Head of caudate nucleus (tissue), 42 donors: ENCODE measurements around the gene GRIK2.

ENCODE experiments used
- DNase-seq, 42 donors: peaks; one replicate each; pipeline versions ENCODE4 v3.0.0 to v3.0.0-alpha.2; 2020 to 2021; ENCODE audit warnings: mixed read lengths in 7 of 42
- intact Hi-C: fragments of 100-400 bp; cut with DNase I; formaldehyde crosslinking; loops from one replicate; pipeline ENCODE4 v1.15.0; 2022

GRIK2 gene

DNA sequence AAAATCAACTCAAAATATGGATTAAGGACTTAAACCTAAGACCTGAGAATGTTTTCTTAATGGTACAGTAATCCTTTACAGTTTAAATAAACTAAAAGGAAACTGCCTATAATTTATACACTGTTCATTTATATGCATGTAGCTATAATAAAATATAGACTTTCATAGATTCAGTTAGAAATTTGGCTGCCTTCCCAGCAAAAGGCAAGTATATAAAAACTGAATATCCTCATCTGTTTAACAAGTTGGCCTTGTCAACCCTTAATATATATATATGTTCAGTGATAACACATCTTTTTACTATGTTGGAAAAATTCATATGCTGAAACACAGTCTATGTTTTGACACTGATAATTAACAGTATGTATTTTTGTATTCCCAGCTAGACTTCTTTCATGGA is 123.1 kb downstream of the GRIK2 start:
- intact Hi-C loops, result no loop called here
- DNase-seq, result no peak

GRCh38 chr6:101517632-101518031 is 124.1 kb downstream of the GRIK2 start:
- intact Hi-C loops, result no loop called here
- no peak for DNase-seq

- no peak for DNase-seq
- intact Hi-C loops, result no loop called here
These were observed 128.7 kb downstream of the GRIK2 start for GRCh38 chr6:101522254-101522653.

DNA sequence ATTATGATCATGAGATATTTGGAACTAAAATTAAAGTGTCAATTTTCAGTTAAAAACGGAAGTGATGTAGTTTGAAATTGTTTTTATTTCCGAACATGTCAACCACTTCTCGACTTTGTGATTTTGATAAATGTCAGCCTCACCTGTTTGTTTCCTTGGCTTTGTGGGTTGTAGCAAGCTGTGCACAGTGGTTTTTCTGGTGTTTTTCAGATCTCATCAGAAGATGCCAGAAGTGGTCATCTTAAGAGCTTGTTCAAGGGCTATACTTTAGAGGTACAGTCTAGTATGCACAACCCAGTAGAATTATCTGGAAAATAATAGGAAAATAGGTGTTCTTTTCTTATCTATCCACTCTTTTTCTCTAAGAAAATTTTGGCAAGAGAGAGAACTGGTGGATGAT is 134.0 kb downstream of the GRIK2 start:
- no peak for DNase-seq
- intact Hi-C loops, result no loop called here

DNA sequence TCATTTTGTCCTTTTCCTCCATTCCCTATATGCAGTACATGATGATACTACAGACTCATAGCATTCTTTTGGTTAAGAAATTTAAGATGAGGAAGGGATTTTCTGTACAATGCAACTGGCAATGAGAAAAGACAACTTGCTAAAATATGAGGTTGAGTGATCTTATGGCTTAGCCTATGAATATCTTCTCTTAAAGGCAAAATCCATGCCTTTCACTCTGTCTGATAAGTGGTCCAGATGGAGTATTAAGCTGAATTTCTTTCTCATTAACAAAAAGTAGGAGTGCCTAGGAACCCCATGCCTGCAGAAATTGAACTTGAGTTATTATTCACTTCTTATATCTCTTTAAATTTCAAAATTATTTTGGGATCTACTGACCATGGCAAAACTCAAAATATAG is 135.3 kb downstream of the GRIK2 start:
- intact Hi-C loops, result no loop called here
- no peak for DNase-seq

- intact Hi-C loops, result no loop called here
- DNase-seq, result no peak
These were observed 138.0 kb downstream of the GRIK2 start for GRCh38 chr6:101531538-101531937.

GRCh38 chr6:101534386-101534785 is 140.9 kb downstream of the GRIK2 start:
- intact Hi-C loops, result no loop called here
- DNase-seq, result no peak

GRCh38 chr6:101534821-101535220 is 141.3 kb downstream of the GRIK2 start:
- intact Hi-C loops, result no loop called here
- no peak for DNase-seq

GRCh38 chr6:101537753-101538316 is 144.3 kb downstream of the GRIK2 start:
- DNase-seq, result no peak

GRCh38 chr6:101539510-101540245 is 146.2 kb downstream of the GRIK2 start:
- intact Hi-C loops, result no loop called here
- no peak for DNase-seq

More at GRCh38 chr6:101537753-101538316, 144.3 kb downstream of the GRIK2 start:
- intact Hi-C loops, result no loop called here

GRCh38 chr6:101541894-101542293 is 148.4 kb downstream of the GRIK2 start:
- intact Hi-C loops, result no loop called here
- DNase-seq, result no peak

- DNase-seq, result no peak
- intact Hi-C loops, result no loop called here
These were observed 150.3 kb downstream of the GRIK2 start for GRCh38 chr6:101543796-101544195.

DNA sequence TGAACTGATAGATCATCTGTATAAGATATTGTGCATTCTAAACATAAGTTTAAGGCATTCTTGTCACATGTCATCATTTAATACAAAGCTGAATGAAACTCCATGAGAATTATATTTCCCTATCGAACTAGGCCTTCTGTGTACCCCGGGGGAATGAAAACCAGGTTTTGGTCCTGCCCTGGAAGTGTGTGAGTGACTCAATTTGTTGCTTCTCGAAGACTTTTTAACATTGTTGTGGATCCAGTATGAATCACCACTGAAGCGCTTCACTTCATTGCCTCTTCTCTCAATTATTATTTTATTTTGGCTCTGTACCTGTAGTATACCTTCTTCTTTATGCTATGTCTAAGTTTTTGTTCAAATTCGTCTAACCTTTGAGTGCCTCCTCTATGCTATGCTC is 150.8 kb downstream of the GRIK2 start:
- intact Hi-C loops, result no loop called here
- DNase-seq, result no peak

DNA sequence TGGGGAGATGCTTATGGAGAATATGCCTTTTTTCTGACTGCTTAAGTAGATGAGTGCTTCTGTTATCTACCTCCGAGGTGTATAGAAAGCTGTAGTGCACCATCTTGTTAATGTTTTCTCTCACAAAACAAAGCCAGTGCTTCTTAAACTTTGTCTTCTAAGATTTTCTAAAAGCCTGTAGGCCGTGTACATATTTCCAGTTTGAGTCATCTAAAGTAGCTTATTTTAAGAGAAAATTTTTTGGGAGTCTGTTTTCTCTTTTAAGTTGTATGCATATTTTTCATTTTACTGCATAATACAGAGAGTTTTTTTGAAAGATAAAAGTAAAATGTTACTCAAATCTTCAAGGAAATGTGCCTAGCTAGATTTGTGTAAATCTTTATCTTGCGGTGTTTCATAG is 151.7 kb downstream of the GRIK2 start:
- no peak for DNase-seq
- intact Hi-C loops, result no loop called here

GRCh38 chr6:101550451-101550850 is 156.9 kb downstream of the GRIK2 start:
- intact Hi-C loops, result no loop called here
- DNase-seq, result no peak

DNA sequence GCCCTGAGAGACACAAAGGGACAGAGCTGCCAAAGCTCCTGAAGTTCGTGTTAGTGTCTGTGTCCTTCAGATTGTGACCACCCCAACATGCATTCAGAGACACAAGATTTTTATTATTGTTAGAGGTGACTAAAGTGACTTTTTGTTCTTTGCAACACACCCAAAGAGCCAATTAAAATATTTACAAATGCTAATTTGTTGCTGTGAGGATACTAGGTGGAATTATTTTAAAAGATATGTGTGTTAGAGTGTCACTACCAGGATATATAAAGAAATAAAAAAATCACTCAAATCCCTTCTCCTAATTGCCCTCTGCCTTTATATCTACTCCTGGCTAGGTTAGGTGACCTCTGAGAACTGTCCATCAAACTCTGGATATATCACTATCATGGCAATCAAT is 160.7 kb downstream of the GRIK2 start:
- intact Hi-C loops, result no loop called here
- DNase-seq, result no peak

DNA sequence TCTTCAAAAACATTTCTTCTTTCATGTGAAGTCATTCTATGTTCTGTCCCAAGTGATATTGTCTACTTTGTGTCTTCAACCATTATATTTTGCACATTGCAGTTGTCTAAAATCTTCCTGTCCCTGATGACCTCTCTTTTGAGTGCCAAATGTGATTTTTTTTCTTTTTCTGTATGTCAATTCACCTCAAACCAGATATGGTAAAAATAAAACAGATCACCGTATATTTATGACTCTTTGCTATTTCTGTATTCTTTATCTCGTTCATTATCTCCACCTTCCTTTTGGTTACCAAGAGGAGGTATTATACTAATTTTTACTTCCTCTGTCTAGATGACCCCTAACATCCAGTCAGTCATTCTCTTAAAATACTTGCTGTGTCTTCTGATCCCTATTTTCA is 165.2 kb downstream of the GRIK2 start:
- DNase-seq, result no peak

GRCh38 chr6:101572627-101573026 is 179.1 kb downstream of the GRIK2 start:
- DNase-seq, result peak in 1 of 42 donors; percentile 12
- intact Hi-C loops, result no loop called here

More for the DNA sequence above, 165.2 kb downstream of the GRIK2 start:
- intact Hi-C loops, result no loop called here

DNA sequence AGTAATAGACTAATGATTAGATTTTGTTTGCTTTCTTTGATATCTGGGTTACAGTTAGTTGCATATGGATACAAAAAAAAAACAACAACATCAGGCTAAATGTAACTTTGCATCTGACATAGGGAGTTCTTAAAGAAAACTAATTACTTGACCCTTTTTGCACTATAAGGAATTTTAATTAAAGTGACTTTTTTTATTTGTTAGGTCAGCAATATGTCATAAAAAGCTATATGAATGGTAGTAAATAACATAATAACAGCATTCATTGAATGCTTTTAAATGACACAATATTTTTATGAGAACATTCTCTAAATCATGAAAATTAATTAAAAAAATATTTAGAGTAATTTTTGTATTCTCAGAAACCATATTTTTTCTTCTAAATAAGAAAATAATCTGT is 183.6 kb downstream of the GRIK2 start:
- no peak for DNase-seq
- intact Hi-C loops, result no loop called here

GRCh38 chr6:101578306-101578705 is 184.8 kb downstream of the GRIK2 start:
- intact Hi-C loops, result no loop called here

GRCh38 chr6:101582792-101583191 is 189.3 kb downstream of the GRIK2 start:
- DNase-seq, result peak in 1 of 42 donors; percentile 2
- intact Hi-C loops, result no loop called here

More at GRCh38 chr6:101578306-101578705, 184.8 kb downstream of the GRIK2 start:
- DNase-seq, result no peak
